Caco-2 (cell line): ENCODE data around the gene ZNF606. TPM values are rescaled to one million over a fixed set of nuclear protein-coding genes. Genes with fewer than 3 reads are reported as not detected.

Source experiments
- BruUV-seq: library from RNA; stranded (reverse); fragments of 400-500 nt; replicated peaks from 2 replicates; lab custom pipeline; 2021; lab: Mats Ljungman, UMichigan
- CTCF ChIA-PET: fragments of 300-600 bp; sonication (Branson Sonifier 250); formaldehyde crosslinking; loops from one replicate; lab custom pipeline; 2022; ENCODE audit warnings: antibody characterized with exemption; lab: Charles Lee
- POLR2A ChIA-PET: fragments of 300-600 bp; sonication (Branson Sonifier 250); formaldehyde crosslinking; loops from one replicate; lab custom pipeline; 2022; ENCODE audit warnings: antibody characterized with exemption; lab: Charles Lee
- DNase-seq, 2 experiments: peaks; one replicate each; pipeline versions ENCODE4 v3.0.0 to v3.0.0-alpha.2; 2020 to 2022
- H3K27me3 ChIP-seq: replicated peaks from 2 replicates; pipeline ENCODE4 v1.6.0; 2011; ENCODE audit warnings: low read length; ENCODE audit not compliant: control insufficient read depth, insufficient read depth
- H3K36me3 ChIP-seq: 2 replicates; pipeline ENCODE4 v1.5.1; 2011; ENCODE audit warnings: low read length; ENCODE audit not compliant: control insufficient read depth, insufficient read depth
- H3K4me1 ChIP-seq: fragments of 250-450 bp; sonication (Bioruptor Pico); 2 replicates; pipeline ENCODE4 v1.5.1; 2020; ENCODE audit warnings: mild to moderate bottlenecking
- H3K4me3 ChIP-seq: 2 replicates; pipeline ENCODE4 v1.5.1; 2011; ENCODE audit warnings: low read depth, mild to moderate bottlenecking, control low read depth, low read length
- H3K9me3 ChIP-seq: fragments of 250-450 bp; sonication (Bioruptor Pico); 2 replicates; pipeline ENCODE4 v1.5.1; 2020; ENCODE audit warnings: mild to moderate bottlenecking, moderate library complexity
- H3K27ac Mint-ChIP-seq: one replicate; pipeline ENCODE4 v1.8.0; 2022; ENCODE audit warnings: mixed read lengths; ENCODE audit not compliant: unreplicated experiment
- H3K27me3 Mint-ChIP-seq: one replicate; pipeline ENCODE4 v1.8.0; 2022; ENCODE audit warnings: mixed read lengths; ENCODE audit not compliant: insufficient read depth, unreplicated experiment
- H3K36me3 Mint-ChIP-seq: one replicate; pipeline ENCODE4 v1.8.0; 2022; ENCODE audit warnings: mild to moderate bottlenecking, mixed read lengths; ENCODE audit not compliant: insufficient read depth, unreplicated experiment
- H3K4me1 Mint-ChIP-seq: one replicate; pipeline ENCODE4 v1.8.0; 2022; ENCODE audit warnings: low read depth, mixed read lengths; ENCODE audit not compliant: unreplicated experiment
- H3K4me3 Mint-ChIP-seq: one replicate; pipeline ENCODE4 v1.8.0; 2022; ENCODE audit warnings: mild to moderate bottlenecking, moderate library complexity, mixed read lengths; ENCODE audit not compliant: unreplicated experiment
- H3K9me3 Mint-ChIP-seq: one replicate; pipeline ENCODE4 v1.8.0; 2022; ENCODE audit warnings: mixed read lengths; ENCODE audit not compliant: unreplicated experiment
- intact Hi-C: fragments of 100-400 bp; cut with micrococcal nuclease; formaldehyde crosslinking; loops from one replicate; pipeline ENCODE4 v1.10.0; 2022; ENCODE audit not compliant: unreplicated experiment
- total RNA-seq: library from RNA; stranded (reverse); gene quantifications from 2 replicates; pipeline ENCODE4 v1.2.3, GENCODE V29; 2022
- TF ChIP-seq, protein P1 (sequence below), 2 experiments: fragments of 200-600 bp in 1 of 2; IDR thresholded peaks; 1 replicate in 1 of 2; 2 replicates in 1 of 2; pipeline versions ENCODE4 v1.5.1 to v1.8.0; 2011 to 2022; ENCODE audit warnings: antibody characterized with exemption in 1 of 2, control low read depth in 1 of 2, inconsistent platforms in 1 of 2, low read depth in 1 of 2, low read length in 1 of 2, mild to moderate bottlenecking in 1 of 2, moderate library complexity in 1 of 2; ENCODE audit not compliant: insufficient read depth in 1 of 2, severe bottlenecking in 1 of 2, unreplicated experiment in 1 of 2

ZNF606 gene
- total RNA-seq, 1 experiment from 2014 or later: 13.0 TPM

DNA sequence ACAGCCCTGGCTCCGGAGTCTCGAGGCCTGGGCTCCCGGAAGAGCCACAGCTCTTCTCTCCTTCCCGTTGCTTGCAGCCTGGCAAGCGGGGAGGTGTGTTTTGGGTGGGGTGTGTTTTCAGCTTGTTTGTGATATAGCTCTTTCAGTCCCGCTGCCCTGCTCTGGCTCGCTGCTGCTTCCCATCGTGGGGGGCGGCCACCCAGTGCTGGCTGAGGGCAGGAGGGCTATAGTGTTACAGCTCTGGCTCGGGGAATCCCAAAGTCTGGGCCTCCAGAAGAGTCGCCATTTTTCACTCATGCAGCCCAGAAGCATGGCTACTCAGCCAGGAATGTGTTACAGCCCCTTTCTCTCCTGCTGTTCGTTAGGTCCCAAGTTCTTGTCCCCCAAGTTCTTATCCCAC is 52.9 kb downstream of the ZNF606 start:
- no TSS peak for BruUV-seq
- H3K9me3 Mint-ChIP-seq: peaks cover 33% of the 10 kb centered on the region
- H3K4me3 Mint-ChIP-seq: no peak overlapping the region
- intact Hi-C loops: no loop called here
- no peaks in the 10 kb centered on the region for H3K4me1 Mint-ChIP-seq
- peaks cover 4% of the 10 kb centered on the region for H3K36me3 Mint-ChIP-seq
- H3K36me3 ChIP-seq: no peaks in the 10 kb centered on the region
- TF ChIP-seq, protein P1, sequence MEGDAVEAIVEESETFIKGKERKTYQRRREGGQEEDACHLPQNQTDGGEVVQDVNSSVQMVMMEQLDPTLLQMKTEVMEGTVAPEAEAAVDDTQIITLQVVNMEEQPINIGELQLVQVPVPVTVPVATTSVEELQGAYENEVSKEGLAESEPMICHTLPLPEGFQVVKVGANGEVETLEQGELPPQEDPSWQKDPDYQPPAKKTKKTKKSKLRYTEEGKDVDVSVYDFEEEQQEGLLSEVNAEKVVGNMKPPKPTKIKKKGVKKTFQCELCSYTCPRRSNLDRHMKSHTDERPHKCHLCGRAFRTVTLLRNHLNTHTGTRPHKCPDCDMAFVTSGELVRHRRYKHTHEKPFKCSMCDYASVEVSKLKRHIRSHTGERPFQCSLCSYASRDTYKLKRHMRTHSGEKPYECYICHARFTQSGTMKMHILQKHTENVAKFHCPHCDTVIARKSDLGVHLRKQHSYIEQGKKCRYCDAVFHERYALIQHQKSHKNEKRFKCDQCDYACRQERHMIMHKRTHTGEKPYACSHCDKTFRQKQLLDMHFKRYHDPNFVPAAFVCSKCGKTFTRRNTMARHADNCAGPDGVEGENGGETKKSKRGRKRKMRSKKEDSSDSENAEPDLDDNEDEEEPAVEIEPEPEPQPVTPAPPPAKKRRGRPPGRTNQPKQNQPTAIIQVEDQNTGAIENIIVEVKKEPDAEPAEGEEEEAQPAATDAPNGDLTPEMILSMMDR (IDR thresholded peaks at IDR 0.05; ENCODE audit: insufficient read depth in 1 of 2, low read depth in 1 of 2, low read length in 1 of 2, severe bottlenecking in 1 of 2, unreplicated experiment in 1 of 2): no peak
- no peaks in the 10 kb centered on the region for H3K27me3 Mint-ChIP-seq
- ChIA-PET CTCF (no interaction called here), POLR2A (no interaction called here)
- H3K4me1 ChIP-seq: no peaks in the 10 kb centered on the region
- no peak overlapping the region for H3K27ac Mint-ChIP-seq
- H3K27me3 ChIP-seq: no peaks in the 10 kb centered on the region
- no peak overlapping the region for H3K4me3 ChIP-seq
- peaks cover 31% of the 10 kb centered on the region for H3K9me3 ChIP-seq
- DNase-seq: no peak

DNA sequence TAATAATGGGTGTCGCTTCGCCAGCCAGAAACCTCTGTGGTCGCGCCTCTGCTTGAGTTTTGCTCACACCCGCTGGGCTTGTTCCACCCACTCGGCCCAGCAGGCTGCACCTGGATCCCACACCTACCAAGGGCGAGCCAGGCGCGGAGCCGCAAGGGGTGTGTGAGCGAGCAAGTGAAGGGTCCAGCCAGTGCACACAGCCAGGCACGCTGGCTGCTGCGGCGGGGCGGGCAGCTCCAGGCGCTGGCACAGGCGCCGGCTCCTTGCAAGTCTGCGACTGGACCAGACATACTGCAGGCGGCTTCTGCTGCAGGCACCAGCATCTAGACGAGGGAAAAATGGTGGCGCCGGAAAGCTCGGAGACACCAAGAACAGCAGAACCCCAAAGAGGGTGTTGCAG is 53.3 kb downstream of the ZNF606 start:
- peaks cover 33% of the 10 kb centered on the region for H3K9me3 ChIP-seq
- POLR2A ChIA-PET: no interaction called here
- intact Hi-C loops: no loop called here

DNA sequence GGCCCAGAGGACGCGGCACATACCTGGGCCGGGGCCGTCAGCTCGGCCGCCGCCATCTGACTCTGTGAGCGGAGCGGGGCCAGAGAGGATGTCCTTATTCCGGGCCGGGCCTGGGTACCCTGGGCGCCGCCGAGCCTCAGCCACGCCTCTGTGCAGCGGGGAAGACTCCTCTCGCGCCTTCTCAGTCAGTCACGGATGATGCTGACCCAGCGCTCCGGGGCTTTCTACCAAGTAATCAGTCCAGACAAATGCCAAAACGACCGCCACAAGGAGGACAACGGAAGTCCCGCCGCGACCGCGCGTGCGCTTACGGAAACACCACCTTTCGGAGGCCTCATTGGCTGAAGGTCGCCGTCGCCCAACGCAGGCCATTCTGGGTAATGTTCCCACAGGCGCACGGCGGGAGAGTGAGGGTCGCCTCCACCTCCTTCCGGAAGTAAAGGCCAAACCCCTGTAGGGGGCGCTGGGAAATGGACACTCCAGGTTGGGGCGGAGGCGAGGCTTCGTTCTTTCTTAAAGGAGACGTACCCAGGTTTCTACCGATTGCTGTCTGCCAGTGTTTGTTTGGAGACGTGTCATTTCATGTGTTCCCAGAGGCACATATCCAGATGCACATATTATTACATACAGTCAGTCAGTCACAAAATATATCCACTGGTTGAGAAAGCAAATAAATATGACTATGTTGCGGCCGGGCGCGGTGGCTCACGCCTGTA is 55.0 kb downstream of the ZNF606 start, which contains the start of gene ZNF256:
Gene ZNF256 (minus strand): TSS at position 288 of the 716 bp plus-strand sequence. CDS start 232 bp downstream, at position 56.
- TF ChIP-seq, protein P1 (IDR thresholded peaks at IDR 0.05; ENCODE audit: insufficient read depth in 1 of 2, low read depth in 1 of 2, low read length in 1 of 2, severe bottlenecking in 1 of 2, unreplicated experiment in 1 of 2): peak in 1 of 2 experiments; percentile 29
- Histone ChIP-seq H3K36me3 (no peaks in the 10 kb centered on the region), H3K4me1 (no peaks in the 10 kb centered on the region), H3K27me3 (no peaks in the 10 kb centered on the region), H3K9me3 (peaks cover 31% of the 10 kb centered on the region), H3K4me3 (peak within 1 kb of the TSS; percentile 44)
- Mint-ChIP-seq H3K4me1 (no peaks in the 10 kb centered on the region), H3K36me3 (peaks cover 4% of the 10 kb centered on the region), H3K9me3 (peaks cover 40% of the 10 kb centered on the region), H3K27ac (no peak within 1 kb of the TSS), H3K4me3 (peak within 1 kb of the TSS; percentile 68), H3K27me3 (no peaks in the 10 kb centered on the region)
- BruUV-seq: no TSS peak
- CTCF ChIA-PET: no interaction called here
- DNase-seq: peak; percentile 75 to 81
- intact Hi-C loops: no loop called here
- POLR2A ChIA-PET: no interaction called here

More for the DNA sequence above, 53.3 kb downstream of the ZNF606 start:
- Mint-ChIP-seq H3K9me3 (peaks cover 29% of the 10 kb centered on the region), H3K36me3 (peaks cover 4% of the 10 kb centered on the region), H3K27me3 (no peaks in the 10 kb centered on the region), H3K4me1 (no peaks in the 10 kb centered on the region), H3K27ac (no peak overlapping the region), H3K4me3 (no peak overlapping the region)
- no peaks in the 10 kb centered on the region for H3K4me1 ChIP-seq
- CTCF ChIA-PET: no interaction called here
- no TSS peak for BruUV-seq
- TF ChIP-seq, protein P1 (IDR thresholded peaks at IDR 0.05; ENCODE audit: insufficient read depth in 1 of 2, low read depth in 1 of 2, low read length in 1 of 2, severe bottlenecking in 1 of 2, unreplicated experiment in 1 of 2): no peak
- DNase-seq: no peak
- H3K27me3 ChIP-seq: no peaks in the 10 kb centered on the region
- H3K4me3 ChIP-seq: no peak overlapping the region
- H3K36me3 ChIP-seq: no peaks in the 10 kb centered on the region
